ENCODE results near the gene SLC29A1. TPM values are rescaled to one million over a fixed set of nuclear protein-coding genes. Genes with fewer than 3 reads are reported as not detected.

SLC29A1 gene
- total and polyA plus RNA-seq, 9 of the 15 experiments (the other 6 are each of a cell fraction or from before 2014, with no cell fraction given), result 18.9 to 170 (median 57.7) TPM

GRCh38 chr6:44262467-44263353 is 39.3 kb downstream of the SLC29A1 start:
- Histone ChIP-seq H3K4me2 (ENCODE audit: insufficient read depth, low read length) (0 out of 2 replicates have a peak overlapping the region, but pooled peaks have one; percentile 90), H3K27me3 (ENCODE audit: control insufficient read depth in 2 of 2, insufficient read depth in 2 of 2, low read length in 2 of 2) (no peaks in the 10 kb centered on the region), H3K36me3 (ENCODE audit: control insufficient read depth, insufficient read depth, low read length) (peaks cover 49% of the 10 kb centered on the region; the same call in 1 of the 3 replicates), H3K4me1 (replicated peaks in 1 of 2; ENCODE audit: control insufficient read depth in 2 of 2, insufficient read depth in 2 of 2, low read length in 2 of 2) (peaks cover 24 to 40% of the 10 kb centered on the region in 2 experiments; a peak in 4 of 5 replicates), H3K27ac (ENCODE audit: extremely low read depth, low read depth, low read length) (no peak overlapping the region), H3K9me1 (ENCODE audit: control insufficient read depth, insufficient read depth, low read length) (peaks cover 4% of the 10 kb centered on the region), H3K79me2 (ENCODE audit: control insufficient read depth, insufficient read depth, low read length) (peaks cover 17% of the 10 kb centered on the region), H2AFZ (ENCODE audit: low read depth, low read length) (no peak overlapping the region), H3K9me3 (replicated peaks; ENCODE audit: control insufficient read depth, insufficient read depth, low read depth, low read length) (no peaks in the 10 kb centered on the region), H3K9ac (ENCODE audit: insufficient read depth in 1 of 2, low read depth in 2 of 2, low read length in 2 of 2) (peak overlapping the region in 1 of 2 experiments; percentile 94; a peak in 2 of 4 replicates), H3K4me3 (no peak overlapping the region), H4K20me1 (replicated peaks; ENCODE audit: control insufficient read depth, insufficient read depth, low read length) (no peaks in the 10 kb centered on the region)
- FAIRE-seq, result no peak
- ChIA-PET POLR2A (interaction anchor here (0.5 to 8.2 kb wide), 9 partner anchors 9 to 633 kb away, joined by 3 to 69 read pairs (median 4); partner anchors contain the start of genes GTPBP2 and HSP90AB1), CTCF (ENCODE audit: low intra/inter-chr PET ratio) (interaction anchor here (1.0 kb wide), 1 partner anchor 539 kb away, joined by 5 read pairs; no protein-coding TSS in a partner anchor)
- no peak for ATAC-seq
- TF ChIP-seq HNRNPH1 (optimal IDR thresholded peaks at IDR 0.05; ENCODE audit: low read depth, low read length), result no peak
- TF ChIP-seq GTF2F1 (IDR thresholded peaks at IDR 0.05; ENCODE audit: low read depth, low read length), result no peak
- TF ChIP-seq ZNF57 (CRISPR knock-in tag; IDR thresholded peaks at IDR 0.05), result no peak
- TF ChIP-seq L3MBTL2 (IDR thresholded peaks at IDR 0.05), result no peak
- TF ChIP-seq ZZZ3 (IDR thresholded peaks at IDR 0.05), result no peak
- TF ChIP-seq, protein P1, sequence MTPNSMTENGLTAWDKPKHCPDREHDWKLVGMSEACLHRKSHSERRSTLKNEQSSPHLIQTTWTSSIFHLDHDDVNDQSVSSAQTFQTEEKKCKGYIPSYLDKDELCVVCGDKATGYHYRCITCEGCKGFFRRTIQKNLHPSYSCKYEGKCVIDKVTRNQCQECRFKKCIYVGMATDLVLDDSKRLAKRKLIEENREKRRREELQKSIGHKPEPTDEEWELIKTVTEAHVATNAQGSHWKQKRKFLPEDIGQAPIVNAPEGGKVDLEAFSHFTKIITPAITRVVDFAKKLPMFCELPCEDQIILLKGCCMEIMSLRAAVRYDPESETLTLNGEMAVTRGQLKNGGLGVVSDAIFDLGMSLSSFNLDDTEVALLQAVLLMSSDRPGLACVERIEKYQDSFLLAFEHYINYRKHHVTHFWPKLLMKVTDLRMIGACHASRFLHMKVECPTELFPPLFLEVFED (CRISPR knock-in tag; conservative IDR thresholded peaks at IDR 0.05), result no peak
- TF ChIP-seq, protein P2, sequence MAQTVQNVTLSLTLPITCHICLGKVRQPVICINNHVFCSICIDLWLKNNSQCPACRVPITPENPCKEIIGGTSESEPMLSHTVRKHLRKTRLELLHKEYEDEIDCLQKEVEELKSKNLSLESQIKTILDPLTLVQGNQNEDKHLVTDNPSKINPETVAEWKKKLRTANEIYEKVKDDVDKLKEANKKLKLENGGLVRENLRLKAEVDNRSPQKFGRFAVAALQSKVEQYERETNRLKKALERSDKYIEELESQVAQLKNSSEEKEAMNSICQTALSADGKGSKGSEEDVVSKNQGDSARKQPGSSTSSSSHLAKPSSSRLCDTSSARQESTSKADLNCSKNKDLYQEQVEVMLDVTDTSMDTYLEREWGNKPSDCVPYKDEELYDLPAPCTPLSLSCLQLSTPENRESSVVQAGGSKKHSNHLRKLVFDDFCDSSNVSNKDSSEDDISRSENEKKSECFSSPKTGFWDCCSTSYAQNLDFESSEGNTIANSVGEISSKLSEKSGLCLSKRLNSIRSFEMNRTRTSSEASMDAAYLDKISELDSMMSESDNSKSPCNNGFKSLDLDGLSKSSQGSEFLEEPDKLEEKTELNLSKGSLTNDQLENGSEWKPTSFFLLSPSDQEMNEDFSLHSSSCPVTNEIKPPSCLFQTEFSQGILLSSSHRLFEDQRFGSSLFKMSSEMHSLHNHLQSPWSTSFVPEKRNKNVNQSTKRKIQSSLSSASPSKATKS (CRISPR knock-in tag; IDR thresholded peaks at IDR 0.05), result no peak
- 0 out of 2 replicates have a peak, but pooled peaks have one; percentile 23 for TF ChIP-seq RBFOX2 (IDR thresholded peaks at IDR 0.05; ENCODE audit: low read depth, low read length)
- intact Hi-C loops (cut with micrococcal nuclease) (no loop called here), in situ Hi-C loops (cut with MboI) (no loop called here)
- 85% methylated on average over 6 of the region's 7 CpGs for WGBS (ENCODE audit: insufficient coverage, low coverage, missing lambda C conversion rate)
- no TSS peak for BruUV-seq (replicated peaks)
- no peak for DNase-seq (ENCODE audit: extremely low read depth in 1 of 4, low spot score in 3 of 4)
